ENCODE results near the gene ARSA. TPM values are rescaled to one million over a fixed set of nuclear protein-coding genes. Genes with fewer than 3 reads are reported as not detected.

ARSA gene
- total and polyA plus RNA-seq, 4 donors, result 9.8 to 47.1 (median 32.4) TPM

- 0% methylated on average over 52 of the region's 61 CpGs for WGBS (ENCODE audit: insufficient coverage)
- Histone ChIP-seq H3K9me3 (ENCODE audit: control insufficient read depth, insufficient read depth, low read length) (no peaks in the 10 kb centered on the region), H3K27ac (ENCODE audit: low read depth, low read length) (no peak within 1 kb of the TSS), H3K4me1 (ENCODE audit: control insufficient read depth, insufficient read depth, low read length) (peaks cover 29% of the 10 kb centered on the region), H3K36me3 (ENCODE audit: control insufficient read depth, insufficient read depth, low read length) (peaks cover 34% of the 10 kb centered on the region), H3K4me3 (ENCODE audit: low read depth, low read length) (peak within 1 kb of the TSS; percentile 31), H3K27me3 (ENCODE audit: control insufficient read depth, insufficient read depth, low read length) (no peaks in the 10 kb centered on the region)
- peak in 2 of 6 donors; percentile 66 to 83 for DNase-seq (ENCODE audit: low read depth in 4 of 6, low spot score in 6 of 6)
Observed at GRCh38 chr22:50600538-50600937, 27.4 kb downstream of the ARSA start, which contains the start of gene MAPK8IP2. TSS of gene MAPK8IP2 (plus strand) at chr22:50600793. CDS start at chr22:50600819, 26 bp downstream.

GRCh38 chr22:50599816-50600455 is 28.0 kb downstream of the ARSA start:
- Histone ChIP-seq H3K27ac (ENCODE audit: low read depth, low read length) (no peak overlapping the region), H3K4me1 (ENCODE audit: control insufficient read depth, insufficient read depth, low read length) (peaks cover 29% of the 10 kb centered on the region), H3K27me3 (ENCODE audit: control insufficient read depth, insufficient read depth, low read length) (no peaks in the 10 kb centered on the region), H3K4me3 (ENCODE audit: low read depth, low read length) (peak overlapping the region; percentile 26), H3K9me3 (ENCODE audit: control insufficient read depth, insufficient read depth, low read length) (no peaks in the 10 kb centered on the region), H3K36me3 (ENCODE audit: control insufficient read depth, insufficient read depth, low read length) (peaks cover 28% of the 10 kb centered on the region)
- peak in 2 of 6 donors; percentile 37 to 63 for DNase-seq (ENCODE audit: low read depth in 4 of 6, low spot score in 6 of 6)
- 5% methylated on average over 44 of the region's 52 CpGs for WGBS (ENCODE audit: insufficient coverage)

GRCh38 chr22:50597097-50597496 is 30.9 kb downstream of the ARSA start:
- Histone ChIP-seq H3K9me3 (ENCODE audit: control insufficient read depth, insufficient read depth, low read length) (no peaks in the 10 kb centered on the region), H3K4me1 (ENCODE audit: control insufficient read depth, insufficient read depth, low read length) (peaks cover 20% of the 10 kb centered on the region), H3K36me3 (ENCODE audit: control insufficient read depth, insufficient read depth, low read length) (peaks cover 7% of the 10 kb centered on the region), H3K27me3 (ENCODE audit: control insufficient read depth, insufficient read depth, low read length) (no peaks in the 10 kb centered on the region), H3K4me3 (ENCODE audit: low read depth, low read length) (no peak overlapping the region), H3K27ac (ENCODE audit: low read depth, low read length) (no peak overlapping the region)
- WGBS (ENCODE audit: insufficient coverage), result 92% methylated on average over 4 of the region's 5 CpGs
- no peak for DNase-seq (ENCODE audit: low read depth in 4 of 6, low spot score in 6 of 6)

GRCh38 chr22:50595189-50595588 is 32.8 kb downstream of the ARSA start:
- Histone ChIP-seq H3K9me3 (ENCODE audit: control insufficient read depth, insufficient read depth, low read length) (no peaks in the 10 kb centered on the region), H3K4me1 (ENCODE audit: control insufficient read depth, insufficient read depth, low read length) (peaks cover 8% of the 10 kb centered on the region), H3K4me3 (ENCODE audit: low read depth, low read length) (no peak overlapping the region), H3K27ac (ENCODE audit: low read depth, low read length) (no peak overlapping the region), H3K36me3 (ENCODE audit: control insufficient read depth, insufficient read depth, low read length) (peaks cover 7% of the 10 kb centered on the region), H3K27me3 (ENCODE audit: control insufficient read depth, insufficient read depth, low read length) (no peaks in the 10 kb centered on the region)
- no peak for DNase-seq (ENCODE audit: low read depth in 4 of 6, low spot score in 6 of 6)
- WGBS (ENCODE audit: insufficient coverage), result 97% methylated on average over 3 of the region's 3 CpGs

- H3K27ac ChIP-seq (ENCODE audit: low read depth, low read length), result no peak overlapping the region
- H3K9me3 ChIP-seq (ENCODE audit: control insufficient read depth, insufficient read depth, low read length), result no peaks in the 10 kb centered on the region
- no peak for DNase-seq (ENCODE audit: low read depth in 4 of 6, low spot score in 6 of 6)
- no peaks in the 10 kb centered on the region for H3K27me3 ChIP-seq (ENCODE audit: control insufficient read depth, insufficient read depth, low read length)
- H3K36me3 ChIP-seq (ENCODE audit: control insufficient read depth, insufficient read depth, low read length), result peaks cover 3% of the 10 kb centered on the region
- WGBS (ENCODE audit: insufficient coverage), result 84% methylated on average over 5 of the region's 5 CpGs
- H3K4me1 ChIP-seq (ENCODE audit: control insufficient read depth, insufficient read depth, low read length), result peaks cover 9% of the 10 kb centered on the region
- H3K4me3 ChIP-seq (ENCODE audit: low read depth, low read length), result no peak overlapping the region
Observed at GRCh38 chr22:50587407-50587806, 40.5 kb downstream of the ARSA start.

GRCh38 chr22:50586416-50586815 is 41.5 kb downstream of the ARSA start:
- H3K27ac ChIP-seq (ENCODE audit: low read depth, low read length), result no peak overlapping the region
- no peak for DNase-seq (ENCODE audit: low read depth in 4 of 6, low spot score in 6 of 6)

GRCh38 chr22:50585781-50586180 is 42.2 kb downstream of the ARSA start:
- WGBS (ENCODE audit: insufficient coverage), result 97% methylated on average over 8 of the region's 8 CpGs
- Histone ChIP-seq H3K4me1 (ENCODE audit: control insufficient read depth, insufficient read depth, low read length) (peaks cover 21% of the 10 kb centered on the region), H3K4me3 (ENCODE audit: low read depth, low read length) (no peak overlapping the region), H3K27ac (ENCODE audit: low read depth, low read length) (no peak overlapping the region), H3K27me3 (ENCODE audit: control insufficient read depth, insufficient read depth, low read length) (no peaks in the 10 kb centered on the region), H3K9me3 (ENCODE audit: control insufficient read depth, insufficient read depth, low read length) (no peaks in the 10 kb centered on the region), H3K36me3 (ENCODE audit: control insufficient read depth, insufficient read depth, low read length) (peaks cover 13% of the 10 kb centered on the region)
- no peak for DNase-seq (ENCODE audit: low read depth in 4 of 6, low spot score in 6 of 6)

More at GRCh38 chr22:50586416-50586815, 41.5 kb downstream of the ARSA start:
- Histone ChIP-seq H3K9me3 (ENCODE audit: control insufficient read depth, insufficient read depth, low read length) (no peaks in the 10 kb centered on the region), H3K4me1 (ENCODE audit: control insufficient read depth, insufficient read depth, low read length) (peaks cover 16% of the 10 kb centered on the region), H3K27me3 (ENCODE audit: control insufficient read depth, insufficient read depth, low read length) (no peaks in the 10 kb centered on the region), H3K4me3 (ENCODE audit: low read depth, low read length) (no peak overlapping the region), H3K36me3 (ENCODE audit: control insufficient read depth, insufficient read depth, low read length) (peaks cover 7% of the 10 kb centered on the region)
- WGBS (ENCODE audit: insufficient coverage), result 85% methylated on average over 5 of the region's 5 CpGs

- Histone ChIP-seq H3K9me3 (ENCODE audit: control insufficient read depth, insufficient read depth, low read length) (no peaks in the 10 kb centered on the region), H3K4me3 (ENCODE audit: low read depth, low read length) (no peak overlapping the region), H3K27ac (ENCODE audit: low read depth, low read length) (no peak overlapping the region), H3K27me3 (ENCODE audit: control insufficient read depth, insufficient read depth, low read length) (no peaks in the 10 kb centered on the region), H3K36me3 (ENCODE audit: control insufficient read depth, insufficient read depth, low read length) (peaks cover 17% of the 10 kb centered on the region), H3K4me1 (ENCODE audit: control insufficient read depth, insufficient read depth, low read length) (peaks cover 21% of the 10 kb centered on the region)
- 94% methylated on average over 2 of the region's 3 CpGs for WGBS (ENCODE audit: insufficient coverage)
- no peak for DNase-seq (ENCODE audit: low read depth in 4 of 6, low spot score in 6 of 6)
Observed at GRCh38 chr22:50585238-50585637, 42.7 kb downstream of the ARSA start.

GRCh38 chr22:50584106-50585096 is 43.6 kb downstream of the ARSA start:
- H3K4me1 ChIP-seq (ENCODE audit: control insufficient read depth, insufficient read depth, low read length), result peaks cover 23% of the 10 kb centered on the region
- no peak for DNase-seq (ENCODE audit: low read depth in 4 of 6, low spot score in 6 of 6)
- peaks cover 26% of the 10 kb centered on the region for H3K36me3 ChIP-seq (ENCODE audit: control insufficient read depth, insufficient read depth, low read length)
- no peaks in the 10 kb centered on the region for H3K9me3 ChIP-seq (ENCODE audit: control insufficient read depth, insufficient read depth, low read length)
- no peak overlapping the region for H3K27ac ChIP-seq (ENCODE audit: low read depth, low read length)
- H3K27me3 ChIP-seq (ENCODE audit: control insufficient read depth, insufficient read depth, low read length), result no peaks in the 10 kb centered on the region
- 95% methylated on average over 19 of the region's 23 CpGs for WGBS (ENCODE audit: insufficient coverage)
- no peak overlapping the region for H3K4me3 ChIP-seq (ENCODE audit: low read depth, low read length)

Measured in spinal cord (tissue), 10 donors.